B cell (primary cell): ENCODE data around the gene YBEY. TPM values are rescaled to one million over a fixed set of nuclear protein-coding genes. Genes with fewer than 3 reads are reported as not detected.

ENCODE experiments used
- ATAC-seq: fragments of 200-7000 bp; cut with Tn5 transposase; one replicate; pipeline ENCODE4 v1.10.0; 2021; ENCODE audit warnings: low read depth, mild to moderate bottlenecking, moderate number of reproducible peaks, moderate library complexity
- CTCF ChIA-PET: fragments of 350-600 bp; sonication (Branson Sonifier 250); formaldehyde crosslinking; loops from one replicate; lab custom pipeline; 2021; ENCODE audit warnings: antibody characterized with exemption, inconsistent platforms; lab: Charles Lee
- POLR2A ChIA-PET: fragments of 350-600 bp; sonication (Branson Sonifier 250); formaldehyde crosslinking; loops from one replicate; lab custom pipeline; 2021; ENCODE audit warnings: antibody characterized with exemption; lab: Charles Lee
- DNase-seq: peaks from one replicate; pipeline ENCODE4 v3.0.0; 2013
- H2AFZ ChIP-seq: 2 replicates; pipeline ENCODE4 v1.6.1; 2012; ENCODE audit warnings: mild to moderate bottlenecking, low read depth, low read length; ENCODE audit not compliant: insufficient read depth, poor library complexity, severe bottlenecking
- H3K27ac ChIP-seq, 2 donors: 1 replicate in 1 of 2; 2 replicates in 1 of 2; pipeline ENCODE4 v1.5.1; 2012 to 2013; ENCODE audit warnings: low read length in 2 of 2, mild to moderate bottlenecking in 2 of 2, moderate library complexity in 1 of 2
- H3K27me3 ChIP-seq, 4 experiments: fragments of 200-600 bp in 1 of 4; sonication (generic) in 1 of 4; replicated peaks in 1 of 4; 1 replicate in 2 of 4; 2 replicates in 2 of 4; pipeline versions ENCODE4 v1.6.1 to v1.7.0; 2013 to 2016; ENCODE audit warnings: low read length in 3 of 4, mild to moderate bottlenecking in 2 of 4, mixed read lengths in 1 of 4, moderate library complexity in 1 of 4; ENCODE audit not compliant: insufficient read depth in 4 of 4, control insufficient read depth in 3 of 4; ENCODE audit errors: control extremely low read depth in 1 of 4
- H3K36me3 ChIP-seq, 2 experiments: replicated peaks in 1 of 2; 1 replicate in 1 of 2; 2 replicates in 1 of 2; pipeline versions ENCODE4 v1.6.1 to v1.7.1; 2013; ENCODE audit warnings: low read length in 1 of 2; ENCODE audit not compliant: insufficient read depth in 2 of 2, control insufficient read depth in 1 of 2; ENCODE audit errors: control extremely low read depth in 1 of 2, extremely low read depth in 1 of 2
- H3K4me1 ChIP-seq, 2 donors: fragments of 200-600 bp in 1 of 2; sonication (generic) in 1 of 2; 1 replicate in 1 of 2; 2 replicates in 1 of 2; pipeline versions ENCODE4 v1.5.1 to v1.6.1; 2013 to 2017; ENCODE audit warnings: low read length in 2 of 2; ENCODE audit not compliant: control insufficient read depth in 2 of 2, insufficient read depth in 2 of 2
- H3K4me2 ChIP-seq: replicated peaks from 2 replicates; pipeline ENCODE3; 2012; ENCODE audit warnings: mild to moderate bottlenecking, low read depth, low read length; ENCODE audit not compliant: poor library complexity, severe bottlenecking
- H3K4me3 ChIP-seq, 5 experiments: fragments of 200-600 bp in 1 of 5; sonication (generic) in 1 of 5; 1 replicate in 3 of 5; 2 replicates in 2 of 5; pipeline versions ENCODE4 v1.5.1 to v1.7.0; 2011 to 2016; ENCODE audit warnings: low read length in 4 of 5, mild to moderate bottlenecking in 4 of 5, low read depth in 2 of 5, control low read depth in 1 of 5, moderate library complexity in 1 of 5; ENCODE audit not compliant: insufficient read depth in 1 of 5; ENCODE audit errors: control extremely low read depth in 1 of 5, extremely low read depth in 1 of 5
- H3K79me2 ChIP-seq: fragments of 200-600 bp; sonication (generic); one replicate; pipeline ENCODE4 v1.6.0; 2016; ENCODE audit warnings: low read length; ENCODE audit not compliant: control insufficient read depth, insufficient read depth
- H3K9ac ChIP-seq: fragments of 200-600 bp; sonication (generic); 2 replicates; pipeline ENCODE4 v1.6.1; 2017; ENCODE audit warnings: mild to moderate bottlenecking, low read length, moderate library complexity
- H3K9me3 ChIP-seq, 3 donors: one replicate each; pipeline versions ENCODE4 v1.6.1 to v1.7.1; 2013; ENCODE audit warnings: low read length in 2 of 3; ENCODE audit not compliant: control insufficient read depth in 2 of 3, insufficient read depth in 1 of 3; ENCODE audit errors: control extremely low read depth in 1 of 3
- H4K20me1 ChIP-seq: 2 replicates; pipeline ENCODE4 v1.6.0; 2012; ENCODE audit warnings: mild to moderate bottlenecking, low read length; ENCODE audit not compliant: insufficient read depth, control insufficient read depth, poor library complexity, severe bottlenecking
- H3K27ac Mint-ChIP-seq: one replicate; pipeline ENCODE4 v1.8.0; 2021; ENCODE audit warnings: mixed read lengths
- H3K27me3 Mint-ChIP-seq: one replicate; pipeline ENCODE4 v1.8.0; 2021; ENCODE audit warnings: mixed read lengths
- H3K4me1 Mint-ChIP-seq: one replicate; pipeline ENCODE4 v1.8.0; 2021; ENCODE audit warnings: mixed read lengths
- H3K4me3 Mint-ChIP-seq: one replicate; pipeline ENCODE4 v1.8.0; 2021; ENCODE audit warnings: mixed read lengths
- H3K9me3 Mint-ChIP-seq: one replicate; pipeline ENCODE4 v1.8.0; 2022; ENCODE audit warnings: mixed read lengths; ENCODE audit not compliant: insufficient read depth
- EZH2 ChIP-seq: IDR thresholded peaks from 2 replicates; pipeline ENCODE4 v1.6.1; 2012; ENCODE audit warnings: borderline replicate concordance, low read depth, mild to moderate bottlenecking, moderate library complexity, low read length; ENCODE audit not compliant: insufficient read depth, poor library complexity, severe bottlenecking
- WGBS: methylation state at CpG from one replicate; pipeline ENCODE4 v1.1.5; 2013; ENCODE audit warnings: missing lambda C conversion rate; ENCODE audit not compliant: insufficient coverage; 5-methylcytosine and 5-hydroxymethylcytosine counted together
- intact Hi-C: fragments of 100-400 bp; cut with micrococcal nuclease; formaldehyde crosslinking; loops from one replicate; pipeline ENCODE4 v1.10.0; 2022
- polyA plus RNA-seq: library from polyadenylated mRNA; depleted of rRNA; stranded (reverse); fragments of >200 nt; gene quantifications from 2 replicates; pipeline ENCODE4 v1.2.3, GENCODE V29; 2012
- total RNA-seq, 2 donors: library from RNA; stranded (reverse); fragments of 120-200 nt in 1 of 2; gene quantifications; 1 replicate in 1 of 2; 2 replicates in 1 of 2; pipeline versions ENCODE4 v1.2.3 to v1.2.4, GENCODE V29; 2013 to 2022
- TF ChIP-seq, protein P1 (sequence below): fragments of 200-600 bp; IDR thresholded peaks from one replicate; pipeline ENCODE4 v1.8.0; 2022; ENCODE audit warnings: antibody characterized with exemption, mild to moderate bottlenecking

The YBEY gene
- total and polyA plus RNA-seq, 2 donors (not counting 1 experiment from before 2014, with no cell fraction given), result 15.0 to 21.6 TPM

DNA sequence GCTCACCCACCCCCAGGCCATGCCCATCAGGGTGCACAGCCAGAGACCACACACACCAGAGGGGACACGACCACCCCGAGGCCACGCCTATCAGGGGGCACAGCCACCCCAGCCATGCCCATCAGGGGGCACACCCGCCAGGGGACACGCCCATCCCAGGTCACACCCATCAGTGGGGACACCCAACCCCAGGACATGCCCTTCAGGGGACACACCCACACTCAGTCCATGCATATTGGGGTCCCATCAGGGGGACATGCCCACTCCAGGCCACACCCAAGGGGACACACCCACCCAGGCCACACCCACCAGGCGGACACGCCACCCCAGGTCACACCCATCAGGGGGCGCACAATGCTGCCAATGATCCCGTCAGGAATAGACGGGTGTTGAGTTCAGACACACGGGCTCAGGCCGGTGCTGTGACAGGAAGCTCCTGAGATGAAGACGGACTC lies 21.4 kb upstream of the YBEY start:
- H3K9me3 ChIP-seq, result no peaks in the 10 kb centered on the region
- no peaks in the 10 kb centered on the region for H3K27me3 Mint-ChIP-seq
- no peak for DNase-seq
- peaks cover 4 to 74% of the 10 kb centered on the region in 2 experiments for H3K36me3 ChIP-seq
- no peaks in the 10 kb centered on the region for H3K4me1 ChIP-seq
- ChIA-PET CTCF (no interaction called here), POLR2A (no interaction called here)
- no peak for ATAC-seq
- H3K27ac Mint-ChIP-seq, result no peak overlapping the region
- no peak for TF ChIP-seq EZH2
- H4K20me1 ChIP-seq, result peaks cover 19% of the 10 kb centered on the region
- H3K4me3 ChIP-seq, result no peak overlapping the region
- H2AFZ ChIP-seq, result no peak overlapping the region
- no peaks in the 10 kb centered on the region for H3K27me3 ChIP-seq
- H3K4me1 Mint-ChIP-seq, result no peaks in the 10 kb centered on the region
- no peak overlapping the region for H3K4me2 ChIP-seq
- no peak overlapping the region for H3K27ac ChIP-seq
- H3K9ac ChIP-seq, result no peak overlapping the region
- WGBS, result 95% methylated on average over 13 of the region's 13 CpGs
- H3K4me3 Mint-ChIP-seq, result no peak overlapping the region
- intact Hi-C loops, result no loop called here
- H3K9me3 Mint-ChIP-seq, result no peaks in the 10 kb centered on the region
- peaks cover 5% of the 10 kb centered on the region for H3K79me2 ChIP-seq

DNA sequence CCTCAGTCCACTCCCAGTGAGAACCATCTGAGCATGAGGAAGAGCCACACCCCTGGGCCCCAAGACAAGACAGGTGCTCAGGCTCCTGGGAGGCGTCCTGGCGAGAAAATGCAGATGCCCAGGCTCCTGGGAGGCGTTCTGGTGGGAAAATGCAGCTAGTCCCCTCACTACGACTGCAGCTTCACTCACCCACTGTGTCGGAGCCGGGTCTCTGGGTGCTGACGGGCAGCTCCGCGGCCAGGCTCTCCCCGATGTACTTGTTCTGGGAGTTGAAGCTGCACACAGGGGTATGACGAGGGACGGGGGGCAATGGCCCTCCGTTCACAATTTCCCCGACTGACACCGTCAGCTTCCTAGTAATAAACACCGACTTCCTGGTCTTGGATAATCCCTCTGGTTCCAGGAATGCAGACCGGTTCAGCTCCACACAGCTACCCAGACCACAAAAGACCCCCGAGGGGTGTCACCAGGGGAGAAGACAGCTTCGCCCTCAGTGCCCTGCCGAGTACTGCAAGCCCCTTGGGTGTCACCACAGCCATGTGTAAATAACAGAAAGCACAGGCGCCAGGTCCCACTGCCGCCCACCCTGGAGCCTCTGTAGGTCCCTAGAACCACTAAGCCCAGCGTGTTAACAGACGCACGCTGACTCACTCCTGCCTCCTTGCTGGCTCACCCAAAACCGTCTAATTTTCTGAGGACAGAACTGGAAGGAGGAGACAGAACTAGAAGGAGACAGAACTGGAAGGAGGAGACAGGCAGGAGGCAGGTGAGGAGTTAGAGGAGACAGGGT lies 20.2 kb upstream of the YBEY start:
- H3K79me2 ChIP-seq, result peaks cover 5% of the 10 kb centered on the region
- peaks cover 19% of the 10 kb centered on the region for H4K20me1 ChIP-seq
- CTCF ChIA-PET, result no interaction called here
- H3K9ac ChIP-seq, result no peak overlapping the region
- Mint-ChIP-seq H3K27me3 (no peaks in the 10 kb centered on the region), H3K9me3 (no peaks in the 10 kb centered on the region), H3K4me3 (no peak overlapping the region), H3K27ac (no peak overlapping the region), H3K4me1 (no peaks in the 10 kb centered on the region)
- no peak overlapping the region for H2AFZ ChIP-seq
- H3K27me3 ChIP-seq, result no peaks in the 10 kb centered on the region
- H3K4me2 ChIP-seq, result no peak overlapping the region
- TF ChIP-seq, protein P1, sequence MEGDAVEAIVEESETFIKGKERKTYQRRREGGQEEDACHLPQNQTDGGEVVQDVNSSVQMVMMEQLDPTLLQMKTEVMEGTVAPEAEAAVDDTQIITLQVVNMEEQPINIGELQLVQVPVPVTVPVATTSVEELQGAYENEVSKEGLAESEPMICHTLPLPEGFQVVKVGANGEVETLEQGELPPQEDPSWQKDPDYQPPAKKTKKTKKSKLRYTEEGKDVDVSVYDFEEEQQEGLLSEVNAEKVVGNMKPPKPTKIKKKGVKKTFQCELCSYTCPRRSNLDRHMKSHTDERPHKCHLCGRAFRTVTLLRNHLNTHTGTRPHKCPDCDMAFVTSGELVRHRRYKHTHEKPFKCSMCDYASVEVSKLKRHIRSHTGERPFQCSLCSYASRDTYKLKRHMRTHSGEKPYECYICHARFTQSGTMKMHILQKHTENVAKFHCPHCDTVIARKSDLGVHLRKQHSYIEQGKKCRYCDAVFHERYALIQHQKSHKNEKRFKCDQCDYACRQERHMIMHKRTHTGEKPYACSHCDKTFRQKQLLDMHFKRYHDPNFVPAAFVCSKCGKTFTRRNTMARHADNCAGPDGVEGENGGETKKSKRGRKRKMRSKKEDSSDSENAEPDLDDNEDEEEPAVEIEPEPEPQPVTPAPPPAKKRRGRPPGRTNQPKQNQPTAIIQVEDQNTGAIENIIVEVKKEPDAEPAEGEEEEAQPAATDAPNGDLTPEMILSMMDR, result no peak
- no peak for TF ChIP-seq EZH2
- intact Hi-C loops, result no loop called here
- 96% methylated on average over 26 of the region's 26 CpGs for WGBS
- no peak for ATAC-seq
- no peaks in the 10 kb centered on the region for H3K4me1 ChIP-seq
- no peak overlapping the region for H3K27ac ChIP-seq
- H3K9me3 ChIP-seq, result no peaks in the 10 kb centered on the region
- peaks cover 5 to 73% of the 10 kb centered on the region in 2 experiments for H3K36me3 ChIP-seq
- DNase-seq, result no peak
- H3K4me3 ChIP-seq, result no peak overlapping the region
- POLR2A ChIA-PET, result no interaction called here
